ENCODE data around the gene GADD45GIP1.
"Not testable (repeated sequence)": the region's sequence is repeated elsewhere in the genome, so short reads cannot be mapped to it uniquely, and the experiment has no call there.

GADD45GIP1 gene

GRCh38 chr19:12959481-12959880, 2.5 kb upstream of the GADD45GIP1 start:
- H3K27me3 ChIP-seq (ENCODE audit: control insufficient read depth, insufficient read depth, low read length), result no peaks in the 10 kb centered on the region
- H3K27ac ChIP-seq (ENCODE audit: low read length), result no peak overlapping the region
- WGBS (ENCODE audit: insufficient coverage, insufficient read length), result no CpG with 5 or more reads among the region's 6 CpGs
- no peak for DNase-seq (ENCODE audit: low read depth, low spot score)
- H3K4me3 ChIP-seq (ENCODE audit: low read length), result no peak overlapping the region
- H3K9me3 ChIP-seq (ENCODE audit: control insufficient read depth, insufficient read depth, low read length), result no peaks in the 10 kb centered on the region
- no peaks in the 10 kb centered on the region for H3K36me3 ChIP-seq (ENCODE audit: control insufficient read depth, insufficient read depth, low read length)
- H3K4me1 ChIP-seq (ENCODE audit: control insufficient read depth, insufficient read depth, low read length), result 0 out of 2 replicates have a peak, but pooled peaks cover 2% of the 10 kb centered on the region

GRCh38 chr19:12957389-12957952, 448 bp upstream of the GADD45GIP1 start:
- Histone ChIP-seq H3K36me3 (ENCODE audit: control insufficient read depth, insufficient read depth, low read length) (peaks cover 12% of the 10 kb centered on the region; the same call in 1 of the 2 replicates), H3K4me3 (ENCODE audit: low read length) (peak overlapping the region; percentile 99; the same call in 1 of the 2 replicates)
- H3K27ac ChIP-seq (ENCODE audit: low read length); H3K9me3 ChIP-seq (ENCODE audit: control insufficient read depth, insufficient read depth, low read length); DNase-seq (ENCODE audit: low read depth, low spot score); H3K27me3 ChIP-seq (ENCODE audit: control insufficient read depth, insufficient read depth, low read length); H3K4me1 ChIP-seq (ENCODE audit: control insufficient read depth, insufficient read depth, low read length): not testable (repeated sequence)
- 100% methylated on average over 1 of the region's 31 CpGs for WGBS (ENCODE audit: insufficient coverage, insufficient read length)

- no peak for DNase-seq (ENCODE audit: low read depth, low spot score)
- Histone ChIP-seq H3K4me3 (ENCODE audit: low read length) (peak overlapping the region; percentile 99; the same call in 1 of the 2 replicates), H3K4me1 (ENCODE audit: control insufficient read depth, insufficient read depth, low read length) (0 out of 2 replicates have a peak, but pooled peaks cover 2% of the 10 kb centered on the region), H3K36me3 (ENCODE audit: control insufficient read depth, insufficient read depth, low read length) (peaks cover 12% of the 10 kb centered on the region; the same call in 1 of the 2 replicates), H3K9me3 (ENCODE audit: control insufficient read depth, insufficient read depth, low read length) (no peaks in the 10 kb centered on the region), H3K27me3 (ENCODE audit: control insufficient read depth, insufficient read depth, low read length) (no peaks in the 10 kb centered on the region), H3K27ac (ENCODE audit: low read length) (no peak overlapping the region)
- no CpG with 5 or more reads among the region's 12 CpGs for WGBS (ENCODE audit: insufficient coverage, insufficient read length)
These were observed 1.0 kb downstream of the GADD45GIP1 start for GRCh38 chr19:12955996-12956395.

DNA sequence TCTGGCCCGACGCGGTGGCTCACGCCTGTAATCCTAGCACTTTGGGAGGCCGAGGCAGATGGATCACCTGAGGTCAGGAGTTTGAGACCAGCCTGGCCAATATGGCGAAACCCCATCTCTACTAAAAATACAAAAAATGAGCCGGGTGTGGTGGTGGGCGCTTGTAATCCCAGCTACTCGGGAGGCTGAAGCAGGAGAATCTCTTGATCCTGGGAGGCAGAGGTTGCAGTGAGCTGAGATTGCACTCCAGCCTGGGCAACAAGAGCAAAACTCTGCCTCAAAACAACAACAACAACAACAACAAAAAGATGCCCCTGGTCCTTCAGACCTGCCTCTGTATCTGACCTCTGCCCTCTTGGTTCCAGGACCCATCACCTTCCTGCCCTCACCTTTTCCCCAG, 1.4 kb downstream of the GADD45GIP1 start:
- not testable (repeated sequence) for H3K4me1 ChIP-seq (ENCODE audit: control insufficient read depth, insufficient read depth, low read length); H3K27ac ChIP-seq (ENCODE audit: low read length); DNase-seq (ENCODE audit: low read depth, low spot score); H3K9me3 ChIP-seq (ENCODE audit: control insufficient read depth, insufficient read depth, low read length); H3K27me3 ChIP-seq (ENCODE audit: control insufficient read depth, insufficient read depth, low read length)
- WGBS (ENCODE audit: insufficient coverage, insufficient read length), result no CpG with 5 or more reads among the region's 9 CpGs
- Histone ChIP-seq H3K36me3 (ENCODE audit: control insufficient read depth, insufficient read depth, low read length) (peaks cover 14% of the 10 kb centered on the region; the same call in 1 of the 2 replicates), H3K4me3 (ENCODE audit: low read length) (peak overlapping the region; percentile 99; the same call in 1 of the 2 replicates)

DNA sequence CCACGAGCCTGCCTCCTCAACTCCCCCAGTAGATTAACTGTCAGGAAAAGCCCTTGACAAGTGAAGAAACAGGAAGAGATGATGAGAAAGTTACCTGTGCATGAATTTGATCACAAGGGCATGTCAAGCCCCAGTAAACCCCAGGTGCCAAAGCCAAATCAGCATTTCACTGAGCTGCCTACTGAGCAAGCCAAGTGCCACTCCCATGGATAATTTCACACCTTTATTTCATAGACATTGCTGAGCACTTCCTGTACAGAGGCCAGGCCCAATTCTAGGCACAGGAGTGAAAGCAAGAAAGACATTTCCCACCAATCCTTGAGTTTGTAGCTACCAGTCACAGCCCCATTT, 2.4 kb downstream of the GADD45GIP1 start:
- WGBS (ENCODE audit: insufficient coverage, insufficient read length), result no CpG with 5 or more reads among the region's 1 CpG
- Histone ChIP-seq H3K9me3 (ENCODE audit: control insufficient read depth, insufficient read depth, low read length) (no peaks in the 10 kb centered on the region), H3K4me1 (ENCODE audit: control insufficient read depth, insufficient read depth, low read length) (0 out of 2 replicates have a peak, but pooled peaks cover 2% of the 10 kb centered on the region), H3K4me3 (ENCODE audit: low read length) (no peak overlapping the region), H3K27ac (ENCODE audit: low read length) (no peak overlapping the region), H3K36me3 (ENCODE audit: control insufficient read depth, insufficient read depth, low read length) (peaks cover 20% of the 10 kb centered on the region), H3K27me3 (ENCODE audit: control insufficient read depth, insufficient read depth, low read length) (no peaks in the 10 kb centered on the region)
- no peak for DNase-seq (ENCODE audit: low read depth, low spot score)

DNA sequence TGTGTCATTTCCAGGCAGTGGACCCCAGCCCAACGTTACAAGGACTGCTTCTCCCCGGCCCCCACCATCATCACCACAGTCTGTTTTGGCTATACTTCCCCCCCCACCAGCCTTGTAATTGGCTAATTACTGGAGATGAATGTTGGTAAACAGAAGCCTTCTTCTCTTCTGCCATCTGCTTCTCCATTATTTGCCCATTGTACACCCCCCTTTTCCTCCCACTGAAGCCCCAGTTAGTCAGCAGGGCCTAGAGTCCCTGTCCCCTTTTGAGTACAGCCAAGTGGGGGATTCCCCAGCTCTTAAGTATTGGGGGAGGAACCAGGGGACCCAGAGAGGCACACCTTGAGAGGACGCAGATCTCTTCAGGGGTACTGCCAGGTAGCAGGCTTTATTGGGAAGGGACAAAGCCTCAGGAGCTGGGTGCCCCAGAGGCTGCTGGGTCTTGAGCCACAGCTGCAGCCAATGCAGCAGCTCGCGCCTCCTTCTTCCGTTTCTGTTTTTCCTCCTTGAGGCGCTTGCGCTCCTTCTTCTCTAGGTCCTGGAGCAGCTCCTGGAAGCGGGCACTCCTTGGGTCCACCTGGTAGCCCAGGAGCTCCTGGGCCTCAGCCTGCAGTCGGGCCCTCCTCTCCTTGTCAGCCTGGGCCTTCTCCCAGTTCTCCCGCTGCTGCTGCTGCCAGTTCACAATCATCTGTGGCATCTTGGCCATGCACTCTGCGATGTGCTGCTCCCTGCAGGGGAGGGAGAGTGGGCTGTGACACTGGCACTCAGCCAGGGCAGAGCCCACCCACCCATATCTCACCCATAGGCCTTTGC, 3.0 kb downstream of the GADD45GIP1 start:
- H3K4me3 ChIP-seq (ENCODE audit: low read length), result no peak overlapping the region
- no peaks in the 10 kb centered on the region for H3K27me3 ChIP-seq (ENCODE audit: control insufficient read depth, insufficient read depth, low read length)
- 0 out of 2 replicates have a peak, but pooled peaks cover 2% of the 10 kb centered on the region for H3K4me1 ChIP-seq (ENCODE audit: control insufficient read depth, insufficient read depth, low read length)
- no peak overlapping the region for H3K27ac ChIP-seq (ENCODE audit: low read length)
- H3K36me3 ChIP-seq (ENCODE audit: control insufficient read depth, insufficient read depth, low read length), result peaks cover 26% of the 10 kb centered on the region
- no CpG with 5 or more reads among the region's 12 CpGs for WGBS (ENCODE audit: insufficient coverage, insufficient read length)
- no peaks in the 10 kb centered on the region for H3K9me3 ChIP-seq (ENCODE audit: control insufficient read depth, insufficient read depth, low read length)
- DNase-seq (ENCODE audit: low read depth, low spot score), result no peak

DNA sequence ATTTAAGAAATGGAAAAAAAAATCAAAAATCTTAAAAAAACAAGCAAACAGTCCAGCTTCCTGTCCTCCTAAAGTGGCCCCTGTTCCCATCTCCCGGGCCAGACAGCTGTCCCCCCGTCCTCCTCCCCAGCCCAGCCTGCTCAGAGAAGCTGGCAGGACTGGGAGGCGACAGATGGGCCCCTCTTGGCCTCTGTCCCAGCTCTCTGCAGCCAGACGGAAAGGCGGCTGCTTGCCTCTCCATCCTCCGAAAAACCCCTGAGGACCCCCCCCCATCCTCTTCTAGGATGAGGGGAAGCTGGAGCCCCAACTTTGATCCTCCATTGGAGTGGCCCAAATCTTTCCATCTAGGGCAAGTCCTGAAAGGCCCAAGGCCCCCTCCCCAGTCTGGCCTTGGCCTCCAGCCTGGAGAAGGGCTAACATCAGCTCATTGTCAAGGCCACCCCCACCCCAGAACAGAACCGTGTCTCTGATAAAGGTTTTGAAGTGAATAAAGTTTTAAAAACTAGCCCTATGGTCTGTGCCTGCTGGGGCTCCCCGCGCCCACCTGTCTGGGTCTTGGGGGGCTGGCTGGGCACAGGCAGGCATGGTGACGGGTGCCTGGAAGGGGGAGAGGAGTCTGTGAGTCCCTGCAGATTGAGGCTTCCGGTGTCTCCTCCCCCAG, 3.8 kb downstream of the GADD45GIP1 start:
- Histone ChIP-seq H3K4me3 (ENCODE audit: low read length) (no peak overlapping the region), H3K4me1 (ENCODE audit: control insufficient read depth, insufficient read depth, low read length) (0 out of 2 replicates have a peak, but pooled peaks cover 2% of the 10 kb centered on the region), H3K27me3 (ENCODE audit: control insufficient read depth, insufficient read depth, low read length) (no peaks in the 10 kb centered on the region), H3K9me3 (ENCODE audit: control insufficient read depth, insufficient read depth, low read length) (no peaks in the 10 kb centered on the region), H3K36me3 (ENCODE audit: control insufficient read depth, insufficient read depth, low read length) (peaks cover 33% of the 10 kb centered on the region), H3K27ac (ENCODE audit: low read length) (no peak overlapping the region)
- no CpG with 5 or more reads among the region's 11 CpGs for WGBS (ENCODE audit: insufficient coverage, insufficient read length)
- no peak for DNase-seq (ENCODE audit: low read depth, low spot score)

GRCh38 chr19:12952488-12953137, 4.4 kb downstream of the GADD45GIP1 start:
- Histone ChIP-seq H3K4me1 (ENCODE audit: control insufficient read depth, insufficient read depth, low read length) (0 out of 2 replicates have a peak, but pooled peaks cover 2% of the 10 kb centered on the region), H3K36me3 (ENCODE audit: control insufficient read depth, insufficient read depth, low read length) (peaks cover 39% of the 10 kb centered on the region), H3K27ac (ENCODE audit: low read length) (no peak overlapping the region), H3K27me3 (ENCODE audit: control insufficient read depth, insufficient read depth, low read length) (no peaks in the 10 kb centered on the region), H3K9me3 (ENCODE audit: control insufficient read depth, insufficient read depth, low read length) (no peaks in the 10 kb centered on the region), H3K4me3 (ENCODE audit: low read length) (no peak overlapping the region)
- DNase-seq (ENCODE audit: low read depth, low spot score), result no peak
- no CpG with 5 or more reads among the region's 12 CpGs for WGBS (ENCODE audit: insufficient coverage, insufficient read length)

GRCh38 chr19:12952050-12952449, 5.0 kb downstream of the GADD45GIP1 start:
- not testable (repeated sequence) for H3K27ac ChIP-seq (ENCODE audit: low read length); DNase-seq (ENCODE audit: low read depth, low spot score); H3K4me3 ChIP-seq (ENCODE audit: low read length); H3K4me1 ChIP-seq (ENCODE audit: control insufficient read depth, insufficient read depth, low read length); H3K27me3 ChIP-seq (ENCODE audit: control insufficient read depth, insufficient read depth, low read length); H3K9me3 ChIP-seq (ENCODE audit: control insufficient read depth, insufficient read depth, low read length)
- WGBS (ENCODE audit: insufficient coverage, insufficient read length), result no CpG with 5 or more reads among the region's 6 CpGs
- peaks cover 39% of the 10 kb centered on the region for H3K36me3 ChIP-seq (ENCODE audit: control insufficient read depth, insufficient read depth, low read length)

Measured in iPS DF 6.9 (cell line).